IMR-90 (cell line): Measurements from ENCODE around the gene DLX1. TPM values are rescaled to one million over a fixed set of nuclear protein-coding genes. Genes with fewer than 3 reads are reported as not detected.

ENCODE experiments used
- ATAC-seq: fragments of 200-7000 bp; cut with Tn5 transposase; 2 replicates; pipeline ENCODE4 v1.9.1; 2020; ENCODE audit warnings: low read depth, mild to moderate bottlenecking, moderate library complexity
- BruUV-seq: library from RNA; stranded (reverse); fragments of 400-500 nt; replicated peaks from 2 replicates; lab custom pipeline; 2021; lab: Mats Ljungman, UMichigan
- CTCF ChIA-PET: fragments of 300-600 bp; formaldehyde crosslinking; extraction: SDS; loops from one replicate; lab custom pipeline; 2021; ENCODE audit warnings: antibody characterized with exemption; lab: Yijun Ruan, JAX
- POLR2A ChIA-PET: fragments of 300-600 bp; sonication (Branson Sonifier 250); formaldehyde crosslinking; loops from one replicate; lab custom pipeline; 2022; ENCODE audit warnings: antibody characterized with exemption; ENCODE audit not compliant: unreplicated experiment; lab: Charles Lee
- DNase-seq: peaks from one replicate; pipeline ENCODE4 v3.0.0; 2013
- H2AFZ ChIP-seq: replicated peaks from 2 replicates; pipeline ENCODE3; 2013; ENCODE audit warnings: low read length, mild to moderate bottlenecking; ENCODE audit not compliant: poor library complexity
- H2AK5ac ChIP-seq: 2 replicates; pipeline ENCODE4 v1.6.1; 2013; ENCODE audit warnings: low read depth, low read length, inconsistent platforms
- H2AK9ac ChIP-seq: replicated peaks from 2 replicates; pipeline ENCODE3; 2013; ENCODE audit warnings: mild to moderate bottlenecking, low read depth, low read length, moderate library complexity; ENCODE audit not compliant: poor library complexity
- H2BK120ac ChIP-seq: 2 replicates; pipeline ENCODE4 v1.6.1; 2013; ENCODE audit warnings: low read depth, low read length, inconsistent platforms
- H2BK15ac ChIP-seq: 3 replicates; pipeline ENCODE4 v1.6.1; 2013; ENCODE audit warnings: low read depth, low read length, inconsistent platforms
- H2BK20ac ChIP-seq: 2 replicates; pipeline ENCODE4 v1.6.1; 2013; ENCODE audit warnings: low read depth, mild to moderate bottlenecking, inconsistent platforms, low read length, moderate library complexity
- H2BK5ac ChIP-seq: 2 replicates; pipeline ENCODE4 v1.6.1; 2013; ENCODE audit warnings: mild to moderate bottlenecking, low read depth, low read length, inconsistent platforms; ENCODE audit not compliant: poor library complexity, severe bottlenecking
- H3K14ac ChIP-seq: replicated peaks from 2 replicates; pipeline ENCODE4 v1.6.1; 2013; ENCODE audit warnings: low read depth, low read length, inconsistent platforms
- H3K18ac ChIP-seq: 2 replicates; pipeline ENCODE4 v1.6.1; 2013; ENCODE audit warnings: low read depth, low read length, control low read depth
- H3K23ac ChIP-seq: 2 replicates; pipeline ENCODE4 v1.6.1; 2013; ENCODE audit warnings: low read depth, low read length, inconsistent platforms
- H3K27ac ChIP-seq: 2 replicates; pipeline ENCODE4 v1.5.1; 2013; ENCODE audit warnings: mild to moderate bottlenecking, control low read depth, low read length; ENCODE audit not compliant: insufficient read depth
- H3K27me3 ChIP-seq: 2 replicates; pipeline ENCODE4 v1.6.1; 2013; ENCODE audit warnings: low read length; ENCODE audit not compliant: control insufficient read depth, insufficient read depth
- H3K36me3 ChIP-seq: 2 replicates; pipeline ENCODE4 v1.6.1; 2013; ENCODE audit warnings: low read length, mixed read lengths; ENCODE audit not compliant: control insufficient read depth, insufficient read depth
- H3K4ac ChIP-seq: 2 replicates; pipeline ENCODE4 v1.6.1; 2013; ENCODE audit warnings: low read depth, low read length, inconsistent platforms
- H3K4me1 ChIP-seq: 2 replicates; pipeline ENCODE4 v1.6.1; 2013; ENCODE audit warnings: low read length, mixed read lengths; ENCODE audit not compliant: control insufficient read depth, insufficient read depth
- H3K4me2 ChIP-seq: 2 replicates; pipeline ENCODE4 v1.6.1; 2013; ENCODE audit warnings: low read depth, mild to moderate bottlenecking, control low read depth, low read length, moderate library complexity
- H3K4me3 ChIP-seq: 2 replicates; pipeline ENCODE4 v1.5.1; 2013; ENCODE audit warnings: low read depth, mild to moderate bottlenecking, control low read depth, low read length, moderate library complexity; ENCODE audit not compliant: insufficient read depth
- H3K56ac ChIP-seq: 2 replicates; pipeline ENCODE4 v1.6.1; 2013; ENCODE audit warnings: low read length, inconsistent platforms; ENCODE audit not compliant: insufficient read depth; ENCODE audit errors: extremely low read depth
- H3K79me1 ChIP-seq, 2 experiments: 2 replicates each; pipeline ENCODE4 v1.6.1; 2013; ENCODE audit warnings: low read length in 2 of 2, inconsistent platforms in 1 of 2, low read depth in 1 of 2
- H3K9ac ChIP-seq: 2 replicates; pipeline ENCODE4 v1.6.1; 2013; ENCODE audit warnings: low read depth, low read length, control low read depth
- H3K9me1 ChIP-seq: 2 replicates; pipeline ENCODE4 v1.6.1; 2013; ENCODE audit warnings: low read length, inconsistent platforms; ENCODE audit not compliant: insufficient read depth
- H3K9me3 ChIP-seq: 2 replicates; pipeline ENCODE4 v1.6.1; 2013; ENCODE audit warnings: low read length; ENCODE audit not compliant: control insufficient read depth, insufficient read depth
- H4K20me1 ChIP-seq: 2 replicates; pipeline ENCODE4 v1.6.1; 2013; ENCODE audit warnings: low read length, inconsistent platforms; ENCODE audit not compliant: insufficient read depth
- H4K5ac ChIP-seq: 2 replicates; pipeline ENCODE4 v1.6.1; 2013; ENCODE audit warnings: mild to moderate bottlenecking, low read depth, low read length, control low read depth
- H4K8ac ChIP-seq, 2 experiments: 2 replicates each; pipeline ENCODE4 v1.6.1; 2013; ENCODE audit warnings: low read depth in 2 of 2, low read length in 2 of 2, control low read depth in 1 of 2, inconsistent platforms in 1 of 2
- H4K91ac ChIP-seq: 2 replicates; pipeline ENCODE4 v1.6.1; 2013; ENCODE audit warnings: low read depth, low read length, inconsistent platforms; ENCODE audit not compliant: insufficient read depth
- BHLHE40 ChIP-seq: fragments of 150-350 bp; IDR thresholded peaks from 2 replicates; pipeline ENCODE4 v1.6.1; 2016; ENCODE audit warnings: mild to moderate bottlenecking, low read depth, low read length
- CEBPB ChIP-seq: IDR thresholded peaks from 2 replicates; pipeline ENCODE4 v1.6.1; 2012; ENCODE audit warnings: low read depth, low read length, improper control_type of control experiment
- CTCF ChIP-seq: conservative IDR thresholded peaks from 2 replicates; pipeline ENCODE4 v1.5.1; 2012; ENCODE audit warnings: mild to moderate bottlenecking, low read depth, low read length, improper control_type of control experiment
- ELK1 ChIP-seq: fragments of 150-350 bp; IDR thresholded peaks from 2 replicates; pipeline ENCODE4 v1.6.1; 2016; ENCODE audit warnings: low read depth, mild to moderate bottlenecking, low read length, moderate library complexity, borderline replicate concordance
- FOS ChIP-seq: fragments of 150-350 bp; IDR thresholded peaks from 2 replicates; pipeline ENCODE4 v1.6.1; 2016; ENCODE audit warnings: low read depth, low read length
- MAFK ChIP-seq: IDR thresholded peaks from 2 replicates; pipeline ENCODE4 v1.6.1; 2012; ENCODE audit warnings: low read depth, low read length, improper control_type of control experiment
- MAZ ChIP-seq: IDR thresholded peaks from 2 replicates; pipeline ENCODE4 v1.6.1; 2012; ENCODE audit warnings: low read depth, mild to moderate bottlenecking, low read length, improper control_type of control experiment, moderate library complexity, borderline replicate concordance
- MXI1 ChIP-seq: IDR thresholded peaks from 2 replicates; pipeline ENCODE4 v1.6.1; 2012; ENCODE audit warnings: low read depth, mild to moderate bottlenecking, low read length, moderate library complexity, borderline replicate concordance
- NFE2L2 ChIP-seq: fragments of 150-350 bp; IDR thresholded peaks from 2 replicates; pipeline ENCODE4 v1.6.1; 2016; ENCODE audit warnings: low read depth, mild to moderate bottlenecking, low read length
- POLR2A ChIP-seq: IDR thresholded peaks from 2 replicates; pipeline ENCODE4 v1.6.1; 2012; ENCODE audit warnings: mild to moderate bottlenecking, low read depth, low read length
- RAD21 ChIP-seq: IDR thresholded peaks from 2 replicates; pipeline ENCODE4 v1.6.1; 2012; ENCODE audit warnings: low read length, improper control_type of control experiment
- RCOR1 ChIP-seq: IDR thresholded peaks from 2 replicates; pipeline ENCODE4 v1.6.1; 2012; ENCODE audit warnings: mild to moderate bottlenecking, low read length, improper control_type of control experiment; ENCODE audit not compliant: insufficient replicate concordance
- RFX5 ChIP-seq: IDR thresholded peaks from 2 replicates; pipeline ENCODE4 v1.8.0; 2012; ENCODE audit warnings: low read depth, mild to moderate bottlenecking, low read length, moderate library complexity
- SMC3 ChIP-seq: fragments of 150-350 bp; IDR thresholded peaks from 2 replicates; pipeline ENCODE4 v1.6.1; 2016; ENCODE audit warnings: low read depth, mild to moderate bottlenecking, antibody characterized with exemption, low read length, moderate library complexity
- WGBS, 2 experiments: methylation state at CpG; one replicate each; pipeline versions ENCODE4 v1.1.5 to v1.1.7; 2013; ENCODE audit warnings: missing lambda C conversion rate in 2 of 2; ENCODE audit not compliant: insufficient read length in 1 of 2; ENCODE audit errors: extremely low coverage in 2 of 2; 5-methylcytosine and 5-hydroxymethylcytosine counted together
- dilution Hi-C: fragments of 300-500 bp; cut with HindIII; formaldehyde crosslinking; loops from one replicate; pipeline ENCODE4 v1.14.3; 2018; ENCODE audit warnings: low sequenced_read_pairs; ENCODE audit not compliant: unreplicated experiment
- in situ Hi-C: fragments of 300-500 bp; cut with MboI; formaldehyde crosslinking; loops from 3 replicates; pipeline ENCODE4 v1.14.3; 2019; ENCODE audit warnings: low sequenced_read_pairs, inconsistent platforms, mixed read lengths
- intact Hi-C: fragments of 100-400 bp; cut with micrococcal nuclease; formaldehyde crosslinking; loops from 2 replicates; pipeline ENCODE4 v1.10.0; 2022
- polyA plus RNA-seq, 3 experiments: library from polyadenylated mRNA; depleted of rRNA; stranded (reverse); fragments of >200 nt; gene quantifications; 2 replicates each; pipeline ENCODE4 v1.2.3, GENCODE V29; 2012; ENCODE audit warnings: low replicate concordance in 1 of 3
- total RNA-seq: library from RNA; depleted of rRNA; stranded (reverse); fragments of >200 nt; gene quantifications from 2 replicates; pipeline ENCODE4 v1.2.3, GENCODE V29; 2012
- TF ChIP-seq, protein P1 (sequence below): fragments of 150-350 bp; IDR thresholded peaks from 2 replicates; pipeline ENCODE4 v1.6.1; 2017; ENCODE audit warnings: mild to moderate bottlenecking, antibody characterized with exemption, low read length, low read depth

Gene DLX1
- total and polyA plus RNA-seq, 2 of the 4 experiments (the other 2 are of a cell fraction): 0.36 to 2.2 TPM

GRCh38 chr2:172131713-172132555 lies 46.6 kb downstream of the DLX1 start:
- no peak for DNase-seq
- Histone ChIP-seq H3K27ac (no peak overlapping the region), H3K4me1 (peaks cover 2% of the 10 kb centered on the region; the same call in 1 of the 2 replicates), H4K20me1 (no peaks in the 10 kb centered on the region), H3K36me3 (no peaks in the 10 kb centered on the region), H2BK120ac (no peak overlapping the region), H3K4me2 (no peak overlapping the region), H3K56ac (no peak overlapping the region), H3K18ac (no peak overlapping the region), H3K14ac (no peak overlapping the region), H3K9me3 (no peaks in the 10 kb centered on the region; the same call in 1 of the 2 replicates), H3K9ac (no peak overlapping the region), H2BK20ac (no peak overlapping the region), H4K91ac (no peak overlapping the region), H4K5ac (no peak overlapping the region; the same call in 1 of the 2 replicates), H2BK15ac (no peak overlapping the region), H2AK9ac (no peak overlapping the region), H3K4ac (no peak overlapping the region), H3K27me3 (peaks cover 7% of the 10 kb centered on the region), H3K79me1 (no peaks in the 10 kb centered on the region), H2BK5ac (no peak overlapping the region), H3K4me3 (no peak overlapping the region), H3K23ac (no peak overlapping the region), H4K8ac (no peak overlapping the region), H2AK5ac (no peak overlapping the region), H2AFZ (peak overlapping the region; percentile 44), H3K9me1 (no peaks in the 10 kb centered on the region)
- no TSS peak for BruUV-seq
- intact Hi-C loops: no loop called here
- no peak for ATAC-seq
- CTCF ChIA-PET: no interaction called here
- dilution Hi-C loops: no loop called here
- POLR2A ChIA-PET: no interaction called here
- WGBS, 2 experiments: no CpG with 5 or more reads among the region's 5 CpGs
- in situ Hi-C loops: loop anchor here (10.0 kb wide), 1 partner anchor 537 kb away; no protein-coding TSS in a partner anchor
- no peak for TF ChIP-seq CEBPB
- TF ChIP-seq POLR2A: no peak
- TF ChIP-seq SMC3: no peak
- TF ChIP-seq MXI1: no peak
- no peak for TF ChIP-seq BHLHE40
- no peak for TF ChIP-seq MAFK
- TF ChIP-seq RCOR1: no peak
- no peak for TF ChIP-seq ELK1
- no peak for TF ChIP-seq NFE2L2
- no peak for TF ChIP-seq CTCF
- no peak for TF ChIP-seq FOS
- TF ChIP-seq MAZ: no peak
- TF ChIP-seq, protein P1, sequence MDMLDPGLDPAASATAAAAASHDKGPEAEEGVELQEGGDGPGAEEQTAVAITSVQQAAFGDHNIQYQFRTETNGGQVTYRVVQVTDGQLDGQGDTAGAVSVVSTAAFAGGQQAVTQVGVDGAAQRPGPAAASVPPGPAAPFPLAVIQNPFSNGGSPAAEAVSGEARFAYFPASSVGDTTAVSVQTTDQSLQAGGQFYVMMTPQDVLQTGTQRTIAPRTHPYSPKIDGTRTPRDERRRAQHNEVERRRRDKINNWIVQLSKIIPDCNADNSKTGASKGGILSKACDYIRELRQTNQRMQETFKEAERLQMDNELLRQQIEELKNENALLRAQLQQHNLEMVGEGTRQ: no peak
- no peak for TF ChIP-seq RFX5
- TF ChIP-seq RAD21: no peak
